Astrocyte of the spinal cord (primary cell): ENCODE results near the gene TOMM6.
A peak's percentile ranks its signal among the peaks of the same experiment; 100 is the strongest.

Experiments used
- DNase-seq: peaks from one replicate; pipeline ENCODE4 v3.0.0; 2011; ENCODE audit warnings: low read depth, low spot score
- H3K4me3 ChIP-seq: 2 replicates; pipeline ENCODE4 v1.5.1; 2011; ENCODE audit warnings: low read depth, mild to moderate bottlenecking, low read length, moderate library complexity
- in situ Hi-C: cut with HindIII; loops from 2 replicates; pipeline ENCODE4 v1.10.0; 2017; ENCODE audit warnings: low sequenced_read_pairs
- TF ChIP-seq, protein P1 (sequence below): IDR thresholded peaks from 2 replicates; pipeline ENCODE4 v1.5.1; 2012; ENCODE audit warnings: low read depth, mild to moderate bottlenecking, low read length, inconsistent platforms

Gene TOMM6

DNA sequence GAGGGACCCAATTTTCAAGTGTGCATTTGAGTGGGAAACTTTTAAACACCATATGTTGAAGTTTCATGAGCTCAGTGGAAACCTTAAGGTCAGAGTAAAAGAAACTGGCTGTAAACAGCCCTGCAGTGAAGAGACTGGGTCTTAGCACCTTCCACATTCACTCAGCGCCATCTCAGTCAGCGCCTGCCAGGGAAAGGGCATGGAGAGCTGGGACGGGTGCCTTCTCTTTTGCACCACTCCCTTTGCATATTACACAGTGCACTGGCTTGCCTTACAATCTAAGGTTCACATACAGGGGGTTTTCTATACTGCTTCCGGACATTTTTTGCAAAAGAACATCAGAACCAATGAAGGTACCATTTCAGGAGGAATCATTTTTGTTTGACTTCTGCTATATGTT, 4.5 kb downstream of the TOMM6 start:
- no peak for DNase-seq
- no peak overlapping the region for H3K4me3 ChIP-seq
- in situ Hi-C loops, result no loop called here
- TF ChIP-seq, protein P1, sequence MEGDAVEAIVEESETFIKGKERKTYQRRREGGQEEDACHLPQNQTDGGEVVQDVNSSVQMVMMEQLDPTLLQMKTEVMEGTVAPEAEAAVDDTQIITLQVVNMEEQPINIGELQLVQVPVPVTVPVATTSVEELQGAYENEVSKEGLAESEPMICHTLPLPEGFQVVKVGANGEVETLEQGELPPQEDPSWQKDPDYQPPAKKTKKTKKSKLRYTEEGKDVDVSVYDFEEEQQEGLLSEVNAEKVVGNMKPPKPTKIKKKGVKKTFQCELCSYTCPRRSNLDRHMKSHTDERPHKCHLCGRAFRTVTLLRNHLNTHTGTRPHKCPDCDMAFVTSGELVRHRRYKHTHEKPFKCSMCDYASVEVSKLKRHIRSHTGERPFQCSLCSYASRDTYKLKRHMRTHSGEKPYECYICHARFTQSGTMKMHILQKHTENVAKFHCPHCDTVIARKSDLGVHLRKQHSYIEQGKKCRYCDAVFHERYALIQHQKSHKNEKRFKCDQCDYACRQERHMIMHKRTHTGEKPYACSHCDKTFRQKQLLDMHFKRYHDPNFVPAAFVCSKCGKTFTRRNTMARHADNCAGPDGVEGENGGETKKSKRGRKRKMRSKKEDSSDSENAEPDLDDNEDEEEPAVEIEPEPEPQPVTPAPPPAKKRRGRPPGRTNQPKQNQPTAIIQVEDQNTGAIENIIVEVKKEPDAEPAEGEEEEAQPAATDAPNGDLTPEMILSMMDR, result no peak

DNA sequence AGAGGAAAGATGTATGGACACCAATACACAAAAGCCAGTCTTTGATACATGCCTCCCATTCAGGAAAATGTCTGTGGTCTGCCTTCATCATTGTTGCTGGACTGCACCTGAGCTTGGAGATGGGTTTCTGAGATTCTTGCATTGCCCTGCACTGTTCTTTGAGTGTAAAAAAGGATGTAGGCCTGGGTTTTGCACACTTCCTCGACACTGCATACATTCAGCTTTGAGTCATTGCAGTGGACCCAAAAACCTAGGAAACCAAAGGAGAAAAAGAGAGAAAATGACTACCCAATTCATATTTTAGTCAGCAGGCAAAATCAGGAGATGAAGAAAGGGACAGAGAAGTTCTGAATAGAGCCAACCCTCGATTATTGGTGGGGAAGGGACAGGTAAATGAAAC, 9.0 kb downstream of the TOMM6 start:
- in situ Hi-C loops, result no loop called here
- TF ChIP-seq, protein P1, result no peak
- no peak overlapping the region for H3K4me3 ChIP-seq
- no peak for DNase-seq

DNA sequence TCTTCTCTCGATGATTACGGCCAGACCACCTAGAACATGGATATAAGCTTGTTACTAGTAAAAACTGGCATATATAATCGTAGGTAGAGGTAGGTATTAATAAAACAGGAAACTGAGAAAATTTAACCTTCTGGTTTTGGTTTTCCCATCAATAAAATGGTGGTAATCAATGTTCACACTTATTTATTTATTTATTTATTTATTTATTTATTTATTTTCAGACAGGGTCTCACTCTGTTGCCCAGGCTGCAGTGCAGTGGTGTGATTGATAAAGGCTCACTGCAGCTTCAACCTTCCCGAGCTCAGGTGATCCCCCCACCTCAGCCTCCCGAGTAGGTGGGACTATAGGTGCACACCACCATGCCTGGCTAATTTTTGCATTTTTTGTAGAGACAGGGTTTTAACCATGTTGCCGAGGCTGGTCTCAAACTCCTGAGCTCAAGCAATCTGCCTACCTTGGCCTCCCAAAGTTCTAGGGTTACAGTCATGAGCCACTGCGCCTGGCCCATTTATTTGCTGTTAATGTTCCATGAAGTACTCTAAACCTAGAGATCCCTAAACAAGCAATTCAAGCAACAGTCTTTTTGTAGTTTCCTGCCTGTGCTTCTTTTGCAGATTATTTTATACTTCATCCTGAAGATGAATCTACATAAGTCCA, 11.5 kb downstream of the TOMM6 start:
- no peak for DNase-seq
- TF ChIP-seq, protein P1, result no peak
- no peak overlapping the region for H3K4me3 ChIP-seq
- in situ Hi-C loops, result no loop called here

DNA sequence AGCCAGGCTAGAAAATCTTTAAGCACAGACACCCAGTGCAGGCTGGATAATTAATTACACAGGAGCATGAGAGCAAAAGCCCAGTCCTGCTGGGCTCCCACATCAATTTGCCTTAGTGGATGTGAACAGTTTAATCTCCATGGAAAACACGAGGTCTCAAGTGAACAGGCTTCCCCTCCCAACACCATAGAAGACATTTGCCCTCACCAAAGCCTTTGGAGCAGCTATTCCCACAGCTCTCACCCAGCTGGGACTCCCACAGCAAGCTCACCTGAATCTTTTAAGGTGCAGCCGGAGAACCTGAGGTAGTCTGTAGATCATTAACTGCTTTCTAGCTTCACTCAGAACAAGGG, 12.0 kb downstream of the TOMM6 start:
- no peak overlapping the region for H3K4me3 ChIP-seq
- no peak for DNase-seq
- TF ChIP-seq, protein P1, result no peak
- in situ Hi-C loops, result no loop called here

DNA sequence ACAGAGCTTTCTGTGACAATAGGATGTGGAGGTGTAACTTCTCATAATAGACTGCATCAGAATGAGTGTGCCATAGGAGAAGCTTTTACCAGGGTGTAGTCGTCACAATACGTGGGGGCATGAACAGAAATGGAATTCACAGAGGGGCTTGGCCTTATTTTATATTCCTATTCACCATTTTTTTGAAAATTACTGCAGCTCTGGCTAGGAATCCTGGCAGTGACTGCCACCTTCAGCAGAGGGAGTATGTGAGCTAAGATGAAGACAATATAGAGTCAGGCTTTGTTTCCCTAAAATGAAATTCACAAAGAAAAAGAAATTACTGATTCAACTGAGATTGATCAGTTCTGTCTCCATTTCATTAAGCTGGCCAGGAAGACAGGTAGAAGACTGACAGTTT, 13.9 kb downstream of the TOMM6 start:
- peak; percentile 47 for DNase-seq
- H3K4me3 ChIP-seq, result no peak overlapping the region
- TF ChIP-seq, protein P1, result peak; percentile 79
- in situ Hi-C loops, result no loop called here

DNA sequence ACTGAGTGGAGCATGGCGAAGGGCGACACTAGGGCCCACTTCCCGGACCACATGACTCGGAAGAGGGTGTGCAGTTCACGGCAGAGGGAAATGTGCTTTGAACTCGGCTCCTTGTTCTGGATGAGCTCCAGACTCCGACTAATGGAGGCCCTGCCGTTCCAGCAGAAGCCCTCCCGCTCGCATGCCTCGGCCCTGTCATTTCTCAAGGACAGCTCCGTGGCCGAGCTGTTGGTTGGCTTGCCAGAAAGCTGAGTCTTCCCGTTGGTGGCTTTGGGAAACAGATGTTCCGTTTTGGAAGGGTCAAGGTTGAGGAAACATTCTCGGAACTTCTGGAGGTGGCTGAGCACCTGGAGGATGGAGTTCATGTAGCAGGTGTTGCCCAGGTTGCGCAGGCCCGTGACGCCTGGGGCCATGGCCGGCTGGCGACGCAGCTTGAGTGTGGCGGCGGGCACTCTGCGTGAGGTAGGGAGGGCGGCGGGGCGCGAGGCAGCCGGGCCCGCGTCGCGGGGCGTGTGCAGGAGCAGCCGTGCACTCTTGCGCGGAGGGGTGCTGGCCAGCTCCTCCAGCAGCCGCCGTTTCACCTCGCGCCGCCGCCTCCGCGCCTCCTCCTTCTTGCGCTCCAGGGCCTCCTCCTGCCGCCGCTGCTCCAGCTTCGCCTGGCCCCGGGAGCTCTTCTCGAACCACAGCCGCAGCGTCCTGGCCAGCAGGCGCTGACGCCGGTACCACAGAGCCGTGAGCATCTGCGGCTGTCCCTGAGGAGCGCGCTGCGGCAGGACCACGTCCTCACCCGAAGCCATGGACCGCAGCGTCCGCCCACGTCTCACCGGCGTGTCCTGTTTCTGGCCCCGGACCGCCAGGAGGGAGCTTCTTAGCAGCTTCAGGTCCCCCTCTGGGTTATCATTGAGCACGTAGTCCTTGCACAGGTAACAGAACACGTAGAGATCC, 18.6 kb downstream of the TOMM6 start:
- TF ChIP-seq, protein P1, result no peak
- in situ Hi-C loops, result no loop called here
- no peak overlapping the region for H3K4me3 ChIP-seq
- DNase-seq, result no peak
